Measurements from ENCODE around the gene OSM. TPM values are rescaled to one million over a fixed set of nuclear protein-coding genes. Genes with fewer than 3 reads are reported as not detected.
A peak's percentile ranks its signal among the peaks of the same experiment; 100 is the strongest.

Gene OSM
- total and polyA plus RNA-seq, 4 donors, result 0.09 to 0.84 (median 0.25) TPM; not detected in 1

- no peak for TF ChIP-seq REST (IDR thresholded peaks at IDR 0.05)
- no peak for TF ChIP-seq FOXA2 (IDR thresholded peaks at IDR 0.05)
- TF ChIP-seq NR2F2 (IDR thresholded peaks at IDR 0.05), result no peak
- no peak for TF ChIP-seq HNF4G (IDR thresholded peaks at IDR 0.05)
- TF ChIP-seq JUND (IDR thresholded peaks at IDR 0.05), result no peak
- no peak for TF ChIP-seq SP1 (IDR thresholded peaks at IDR 0.05)
Observed at GRCh38 chr22:30283342-30283741, 16.7 kb upstream of the OSM start (continued).

- Histone ChIP-seq H3K9ac (ENCODE audit: low read depth in 1 of 2, low read length in 2 of 2) (no peak overlapping the region), H3K27ac (ENCODE audit: low read depth in 1 of 2, low read length in 2 of 2) (no peak overlapping the region), H3K9me3 (ENCODE audit: control insufficient read depth in 4 of 4, low read length in 3 of 4) (no peaks in the 10 kb centered on the region), H3K27me3 (ENCODE audit: control insufficient read depth in 4 of 4, insufficient read depth in 4 of 4, low read length in 3 of 4) (no peaks in the 10 kb centered on the region), H3K4me1 (ENCODE audit: control insufficient read depth in 4 of 4, insufficient read depth in 4 of 4, low read length in 3 of 4) (peaks cover 0 to 13% (median 4%) of the 10 kb centered on the region in 4 donors), H3K36me3 (ENCODE audit: control insufficient read depth in 4 of 4, insufficient read depth in 3 of 4, low read depth in 1 of 4, low read length in 3 of 4) (peaks cover 0 to 8% (median 0%) of the 10 kb centered on the region in 4 donors), H3K4me3 (ENCODE audit: low read depth in 1 of 3, low read length in 3 of 3) (no peak overlapping the region)
- peak; percentile 44 for DNase-seq (ENCODE audit: low spot score)
- WGBS, result 77% methylated on average over 7 of the region's 7 CpGs
- TF ChIP-seq TAF1 (conservative IDR thresholded peaks at IDR 0.05) (no peak), HNF4G (IDR thresholded peaks at IDR 0.05) (no peak), ZBTB33 (IDR thresholded peaks at IDR 0.05) (no peak), RAD21 (IDR thresholded peaks at IDR 0.05) (no peak), FOXA2 (IDR thresholded peaks at IDR 0.05) (no peak)
- TF ChIP-seq, protein P1, sequence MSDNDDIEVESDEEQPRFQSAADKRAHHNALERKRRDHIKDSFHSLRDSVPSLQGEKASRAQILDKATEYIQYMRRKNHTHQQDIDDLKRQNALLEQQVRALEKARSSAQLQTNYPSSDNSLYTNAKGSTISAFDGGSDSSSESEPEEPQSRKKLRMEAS (IDR thresholded peaks at IDR 0.05), result no peak
Observed at GRCh38 chr22:30282616-30283046, 16.0 kb upstream of the OSM start.

GRCh38 chr22:30280505-30280904 is 13.9 kb upstream of the OSM start:
- TF ChIP-seq SP1 (IDR thresholded peaks at IDR 0.05), result no peak
- TF ChIP-seq TAF1 (conservative IDR thresholded peaks at IDR 0.05), result no peak
- TF ChIP-seq HNF4G (IDR thresholded peaks at IDR 0.05), result no peak
- no peak for TF ChIP-seq JUND (IDR thresholded peaks at IDR 0.05)
- no peak for TF ChIP-seq FOXA2 (IDR thresholded peaks at IDR 0.05)
- no peak for TF ChIP-seq RXRA (IDR thresholded peaks at IDR 0.05)
- Histone ChIP-seq H3K4me3 (ENCODE audit: low read depth in 1 of 3, low read length in 3 of 3) (no peak overlapping the region), H3K9ac (ENCODE audit: low read depth in 1 of 2, low read length in 2 of 2) (no peak overlapping the region), H3K27me3 (ENCODE audit: control insufficient read depth in 4 of 4, insufficient read depth in 4 of 4, low read length in 3 of 4) (no peaks in the 10 kb centered on the region), H3K9me3 (ENCODE audit: control insufficient read depth in 4 of 4, low read length in 3 of 4) (no peaks in the 10 kb centered on the region), H3K27ac (ENCODE audit: low read depth in 1 of 2, low read length in 2 of 2) (no peak overlapping the region), H3K36me3 (ENCODE audit: control insufficient read depth in 4 of 4, insufficient read depth in 3 of 4, low read depth in 1 of 4, low read length in 3 of 4) (peaks cover 0 to 8% (median 0%) of the 10 kb centered on the region in 4 donors), H3K4me1 (ENCODE audit: control insufficient read depth in 4 of 4, insufficient read depth in 4 of 4, low read length in 3 of 4) (peaks cover 0 to 6% (median 2%) of the 10 kb centered on the region in 4 donors)
- 90% methylated on average over 8 of the region's 8 CpGs for WGBS
- DNase-seq (ENCODE audit: low spot score), result no peak

Measured in liver (tissue), 9 donors.